HepG2 (cell line): ENCODE data around the gene OGFR. TPM values are rescaled to one million over a fixed set of nuclear protein-coding genes. Genes with fewer than 3 reads are reported as not detected.

Source experiments
- ELF1 ChIP-seq: sonication (generic); formaldehyde crosslinking; IDR thresholded peaks from 2 replicates; pipeline ENCODE4 v1.4.0; 2020; ENCODE audit warnings: missing genetic modification reagents
- FOXK2 ChIP-seq: fragments of 450-650 bp; IDR thresholded peaks from 2 replicates; pipeline ENCODE4 v1.6.1; 2016
- MAX ChIP-seq: IDR thresholded peaks from 2 replicates; pipeline ENCODE4 v1.6.1; 2012; ENCODE audit warnings: inconsistent platforms
- MXI1 ChIP-seq: IDR thresholded peaks from 3 replicates; pipeline ENCODE4 v1.6.1; 2012; ENCODE audit warnings: low read depth, low read length, inconsistent platforms, borderline replicate concordance
- PRDM15 ChIP-seq: sonication (generic); formaldehyde crosslinking; IDR thresholded peaks from 2 replicates; pipeline ENCODE4 v1.4.0; 2020; ENCODE audit warnings: missing genetic modification reagents
- SIN3A ChIP-seq: IDR thresholded peaks from 2 replicates; pipeline ENCODE4 v1.6.1; 2011; ENCODE audit warnings: low read depth, mild to moderate bottlenecking, control low read depth, low read length, borderline replicate concordance
- SMC3 ChIP-seq: IDR thresholded peaks from 2 replicates; pipeline ENCODE4 v1.6.1; 2011; ENCODE audit warnings: low read length, improper control_type of control experiment
- TAF15 ChIP-seq: fragments of 200-400 bp; formaldehyde crosslinking; IDR thresholded peaks from one replicate; pipeline ENCODE4 v1.6.1; 2018; ENCODE audit warnings: mild to moderate bottlenecking, low read depth, low read length; ENCODE audit not compliant: poor library complexity, severe bottlenecking
- TFDP2 ChIP-seq: sonication (generic); formaldehyde crosslinking; IDR thresholded peaks from 2 replicates; pipeline ENCODE4 v1.4.0; 2020; ENCODE audit warnings: missing genetic modification reagents
- TIGD3 ChIP-seq: sonication (generic); formaldehyde crosslinking; IDR thresholded peaks from 2 replicates; pipeline ENCODE4 v1.5.1; 2020; ENCODE audit warnings: mild to moderate bottlenecking, missing genetic modification reagents, borderline replicate concordance
- ZBTB49 ChIP-seq: sonication (generic); formaldehyde crosslinking; IDR thresholded peaks from 2 replicates; pipeline ENCODE4 v1.4.0; 2020; ENCODE audit warnings: missing genetic modification reagents, borderline replicate concordance
- ZNF138 ChIP-seq: sonication (generic); formaldehyde crosslinking; IDR thresholded peaks from 2 replicates; pipeline ENCODE4 v1.5.0; 2020; ENCODE audit warnings: mild to moderate bottlenecking, low read depth, missing genetic modification reagents
- ZNF280B ChIP-seq: sonication (generic); formaldehyde crosslinking; IDR thresholded peaks from 2 replicates; pipeline ENCODE4 v1.5.0; 2020; ENCODE audit warnings: missing genetic modification reagents, mild to moderate bottlenecking, borderline replicate concordance
- ZNF432 ChIP-seq: sonication (generic); formaldehyde crosslinking; IDR thresholded peaks from 2 replicates; pipeline ENCODE4 v1.5.0; 2020; ENCODE audit warnings: missing genetic modification reagents, mild to moderate bottlenecking, borderline replicate concordance
- ZNF558 ChIP-seq: sonication (generic); formaldehyde crosslinking; IDR thresholded peaks from 2 replicates; pipeline ENCODE4 v1.9.0; 2022; ENCODE audit warnings: mild to moderate bottlenecking, missing genetic modification reagents, borderline replicate concordance
- ZNF615 ChIP-seq: sonication (generic); formaldehyde crosslinking; IDR thresholded peaks from 2 replicates; pipeline ENCODE4 v1.5.0; 2020; ENCODE audit warnings: mild to moderate bottlenecking, missing genetic modification reagents, borderline replicate concordance
- ZNF782 ChIP-seq: sonication (generic); formaldehyde crosslinking; IDR thresholded peaks from 2 replicates; pipeline ENCODE4 v1.4.0; 2020; ENCODE audit warnings: missing genetic modification reagents, mild to moderate bottlenecking, borderline replicate concordance
- polyA plus RNA-seq, 8 experiments: library from polyadenylated mRNA; depleted of rRNA in 3 of 8; stranded (reverse) in 7 of 8; unstranded in 1 of 8; fragments of >200 nt; fragmentation: Illumina TruSeq in 4 of 8; extraction: Trizol in 4 of 8; gene quantifications; 2 replicates each; pipeline versions ENCODE4 v1.2.1 to v1.2.3, GENCODE V29; 2011 to 2016; ENCODE audit warnings: low read depth in 4 of 8, missing spikeins in 1 of 8, mixed read lengths in 1 of 8; ENCODE audit not compliant: insufficient read depth in 1 of 8
- total RNA-seq, 5 experiments: library from RNA; depleted of rRNA; stranded (reverse); fragments of >200 nt; fragmentation: Illumina TruSeq; extraction: Trizol; gene quantifications; 2 replicates each; pipeline ENCODE4 v1.2.3, GENCODE V29; 2016; ENCODE audit warnings: low read depth in 1 of 5

Gene OGFR
- total and polyA plus RNA-seq, 2 of the 13 experiments (the other 11 are each of a cell fraction or from before 2014, with no cell fraction given): 47.7 to 81.8 TPM

GRCh38 chr20:62818592-62819493, 14.2 kb downstream of the OGFR start (continued):
- no peak; the same call in 1 of the 2 replicates for TF ChIP-seq ELF1 (CRISPR knock-in tag)
- TF ChIP-seq MXI1: 0 out of 3 replicates have a peak, but pooled peaks have one; percentile 5
- TF ChIP-seq ZNF615 (CRISPR knock-in tag): no peak
- 0 out of 2 replicates have a peak, but pooled peaks have one; percentile 14 for TF ChIP-seq ZNF558 (CRISPR knock-in tag)
- TF ChIP-seq ZBTB49: no peak
- TF ChIP-seq TIGD3: no peak
- TF ChIP-seq SIN3A: 0 out of 2 replicates have a peak, but pooled peaks have one; percentile 52
- no peak for TF ChIP-seq FOXK2
- no peak; the same call in none of the 2 replicates for TF ChIP-seq ZNF280B (CRISPR knock-in tag)
- TF ChIP-seq TFDP2 (CRISPR knock-in tag): 0 out of 2 replicates have a peak, but pooled peaks have one; percentile 46
- no peak for TF ChIP-seq ZNF782 (CRISPR knock-in tag)
- peak; percentile 87 for TF ChIP-seq MAX
- TF ChIP-seq ZNF432: no peak
- no peak for TF ChIP-seq PRDM15
- no peak for TF ChIP-seq SMC3
- no peak for TF ChIP-seq TAF15
- 0 out of 2 replicates have a peak, but pooled peaks have one; percentile 58 for TF ChIP-seq ZNF138 (CRISPR knock-in tag)
